ENCODE measurements around the gene ZNF738.
"Not testable (repeated sequence)": the region's sequence is repeated elsewhere in the genome, so short reads cannot be mapped to it uniquely, and the experiment has no call there.

The ZNF738 gene

GRCh38 chr19:21358768-21359451 is at the start of gene ZNF738:
TSS of gene ZNF738 (plus strand) at chr19:21359000. CDS start at chr19:21359141, 141 bp downstream.
- peak; percentile 98 for DNase-seq

DNA sequence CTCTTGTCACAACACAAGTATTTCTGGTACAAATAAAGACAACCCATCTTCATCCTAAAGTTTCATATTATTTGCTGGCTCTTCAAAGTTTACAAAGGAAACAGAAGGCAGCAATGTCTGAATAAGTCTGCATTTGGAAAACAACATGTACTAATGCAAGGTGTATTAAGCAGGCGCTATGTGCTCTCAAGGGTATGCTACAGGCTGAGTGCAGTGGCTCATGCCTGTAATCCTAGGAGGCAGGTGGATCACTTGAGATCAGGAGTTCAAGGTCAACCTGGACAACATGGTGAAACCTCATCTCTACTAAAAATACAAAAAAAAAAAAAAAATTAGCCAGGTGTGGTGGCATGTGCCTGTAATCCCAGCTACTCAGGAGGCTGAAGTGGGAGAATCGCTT is 46.0 kb upstream of the ZNF738 start:
- not testable (repeated sequence) for DNase-seq

DNA sequence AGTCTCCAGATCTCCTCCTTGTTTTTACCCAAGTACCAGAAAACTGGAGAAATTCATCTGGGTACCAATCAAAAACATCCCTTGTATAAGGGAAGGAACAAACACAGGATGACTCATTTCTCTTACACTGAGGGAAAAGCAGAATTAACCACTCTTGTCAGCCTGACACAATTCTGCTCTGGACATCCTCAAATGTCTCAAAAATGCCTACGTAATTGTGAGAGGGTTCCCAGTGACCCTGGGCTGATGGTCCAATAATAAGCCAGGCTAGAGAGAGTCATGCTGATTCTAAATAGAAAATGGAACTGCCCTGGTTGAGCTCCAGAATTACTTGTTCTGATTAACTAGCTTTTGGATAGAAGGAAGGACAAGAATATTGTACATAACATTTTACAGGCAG is 44.1 kb upstream of the ZNF738 start:
- DNase-seq, result peak; percentile 64

DNA sequence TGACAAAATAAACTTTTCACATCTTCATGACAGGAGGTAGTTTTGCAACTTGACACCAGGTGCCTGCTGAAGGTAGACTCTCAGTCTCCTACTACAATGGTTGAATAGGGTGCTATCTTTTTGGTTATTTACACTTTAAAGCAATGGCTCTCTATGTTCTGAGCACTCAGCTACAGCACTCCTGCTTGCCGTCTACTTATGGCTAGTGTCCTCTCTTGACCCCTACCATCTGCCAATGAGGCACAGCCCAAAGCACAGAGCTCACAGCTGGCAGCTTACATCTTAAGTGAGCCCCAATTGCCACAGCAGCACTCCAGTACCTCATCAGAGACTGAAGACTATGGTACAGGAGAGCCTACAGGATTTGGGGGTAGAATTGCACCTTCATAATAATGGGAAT is 41.0 kb upstream of the ZNF738 start:
- no peak for DNase-seq

DNA sequence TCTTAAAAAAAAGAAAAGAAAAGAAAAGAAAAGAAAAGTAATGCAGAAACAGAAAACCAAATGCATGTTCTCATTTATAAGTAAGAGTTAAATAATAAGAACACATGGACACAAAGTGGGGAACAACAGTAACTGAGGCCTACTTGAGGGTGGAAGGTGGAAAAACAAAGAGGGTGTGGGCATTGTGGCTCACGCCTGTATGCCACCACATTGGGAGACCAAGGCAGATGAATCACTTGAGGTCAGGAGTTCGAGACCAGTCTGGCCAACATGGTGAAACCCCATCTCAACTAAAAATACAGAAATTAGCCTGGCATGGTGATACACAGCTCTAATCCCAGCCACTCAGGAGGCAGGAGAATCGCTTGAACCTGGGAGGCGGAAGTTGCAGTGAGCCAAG is 37.7 kb upstream of the ZNF738 start:
- no peak for DNase-seq

DNA sequence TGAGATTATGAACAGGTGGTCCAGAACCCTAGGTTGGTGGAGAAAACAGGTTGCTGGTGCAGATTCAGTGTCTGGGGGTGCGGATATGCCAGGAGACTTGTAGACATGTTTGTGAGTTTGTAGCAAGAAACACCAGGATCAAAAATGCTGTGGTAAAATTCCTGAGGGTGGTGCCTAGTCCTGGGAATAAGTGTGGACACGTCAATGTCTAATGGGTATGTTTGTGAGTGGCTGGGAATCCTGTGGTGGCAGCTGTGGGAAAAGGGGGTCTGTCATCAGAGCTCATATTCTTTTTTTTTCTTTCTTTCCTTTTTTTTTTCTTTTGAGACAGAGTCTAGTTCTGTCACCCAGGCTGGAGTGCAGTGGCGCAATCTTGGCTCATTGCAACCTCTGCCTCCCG is 36.8 kb upstream of the ZNF738 start:
- no peak for DNase-seq

- DNase-seq, result no peak
These were observed 36.3 kb upstream of the ZNF738 start for GRCh38 chr19:21322528-21322927.

DNA sequence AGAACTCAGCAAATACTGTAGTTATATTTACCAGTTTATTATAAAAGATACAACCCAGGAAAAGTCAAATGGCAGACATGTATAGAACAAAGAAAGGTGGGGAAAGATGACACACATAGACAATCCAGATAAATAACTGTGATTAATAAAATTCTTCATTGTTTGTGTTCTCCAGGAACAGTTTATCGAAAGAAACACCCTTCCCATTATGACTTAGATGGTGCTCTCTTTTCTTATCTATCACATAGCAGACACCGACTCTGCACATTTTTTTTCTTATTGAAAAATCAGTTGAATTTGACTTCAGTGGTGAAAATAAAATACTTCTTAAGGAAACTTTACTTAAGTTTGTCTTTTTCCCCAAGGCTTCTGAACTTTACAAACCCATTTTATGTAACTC is 35.8 kb upstream of the ZNF738 start:
- no peak for DNase-seq

DNA sequence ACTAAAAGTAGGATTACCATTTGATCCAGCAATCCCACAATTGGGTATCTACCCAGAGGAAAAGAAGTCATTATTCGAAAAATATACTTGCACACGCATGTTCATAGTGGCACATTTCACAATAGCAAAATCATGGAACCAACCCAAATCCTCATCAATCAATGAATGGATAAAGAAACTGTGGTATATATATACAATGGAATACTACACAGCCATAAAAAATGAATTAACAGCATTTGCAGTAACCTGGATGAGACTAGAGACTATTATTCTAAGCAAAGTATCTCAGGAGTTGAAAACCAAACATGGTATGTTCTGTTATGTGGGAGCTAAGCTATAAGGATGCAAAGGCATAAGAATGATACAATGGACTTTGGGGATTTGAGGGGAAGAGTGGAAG is 32.6 kb upstream of the ZNF738 start:
- no peak for DNase-seq

DNA sequence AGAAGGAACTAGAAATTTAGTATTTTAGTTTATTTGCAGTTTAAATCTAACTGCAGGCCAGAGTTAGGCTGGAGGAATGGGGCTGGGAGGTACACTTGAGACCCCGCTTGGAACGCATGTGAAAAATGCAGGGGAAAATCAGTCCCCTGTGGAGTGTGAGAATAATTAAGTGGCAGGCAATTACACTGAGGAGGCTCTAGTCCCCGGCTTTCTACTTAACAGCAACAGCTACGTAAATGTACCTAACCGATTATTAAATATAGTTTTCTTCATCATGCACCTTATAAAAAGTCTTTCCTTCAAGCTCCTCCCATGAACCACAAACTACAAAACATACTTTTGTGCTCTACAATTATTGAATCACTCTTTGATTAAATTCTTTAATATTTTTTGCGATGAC is 30.4 kb upstream of the ZNF738 start:
- no peak for DNase-seq

- DNase-seq, result peak; percentile 98
These were observed 29.8 kb upstream of the ZNF738 start, which contains the start of gene ZNF708 for GRCh38 chr19:21328885-21329605. TSS of gene ZNF708 (minus strand) at chr19:21329410. CDS start at chr19:21329212, 198 bp downstream.

- no peak for DNase-seq
These were observed 23.1 kb upstream of the ZNF738 start for GRCh38 chr19:21335721-21336120.

- DNase-seq, result not testable (repeated sequence)
These were observed 14.0 kb upstream of the ZNF738 start for GRCh38 chr19:21344841-21345240.

DNA sequence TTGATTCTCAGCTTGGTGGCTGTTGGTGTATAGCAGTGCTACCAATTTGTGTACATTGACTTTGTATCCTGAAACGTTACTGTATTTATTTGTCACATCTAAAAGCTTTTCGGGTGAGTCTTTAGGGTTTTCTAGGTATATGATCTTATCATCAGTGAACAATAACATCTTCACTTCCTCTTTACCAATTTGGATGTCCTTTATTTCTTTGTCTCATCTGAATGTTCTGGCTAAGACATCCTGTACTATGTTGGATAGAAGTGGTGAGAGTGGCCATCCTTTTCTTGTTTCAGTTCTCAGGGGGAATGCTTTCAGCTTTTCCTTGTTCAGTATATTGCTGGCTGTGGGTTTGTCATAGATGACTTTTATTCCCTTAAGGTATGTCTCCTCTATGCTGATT is 6.0 kb upstream of the ZNF738 start:
- DNase-seq, result peak; percentile 11

DNA sequence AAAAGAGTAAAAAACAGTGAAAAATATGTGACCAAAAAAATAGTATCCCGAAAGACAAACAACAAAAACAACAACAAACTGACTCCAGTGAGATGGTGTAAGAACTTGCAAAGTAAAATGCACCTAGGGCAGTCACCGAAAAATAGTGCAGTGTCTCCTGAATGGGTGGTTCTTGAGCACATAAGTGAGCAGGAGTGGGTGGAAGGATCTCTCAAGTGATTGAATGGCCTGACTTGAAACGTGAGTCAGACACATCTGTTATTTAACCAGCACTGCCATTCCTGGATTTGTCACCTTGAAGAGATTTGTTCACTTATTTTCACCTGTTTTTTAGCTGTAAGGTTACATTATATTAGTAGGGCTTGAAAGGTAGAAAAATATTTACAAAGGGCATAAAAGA is 3.5 kb downstream of the ZNF738 start:
- no peak for DNase-seq

DNA sequence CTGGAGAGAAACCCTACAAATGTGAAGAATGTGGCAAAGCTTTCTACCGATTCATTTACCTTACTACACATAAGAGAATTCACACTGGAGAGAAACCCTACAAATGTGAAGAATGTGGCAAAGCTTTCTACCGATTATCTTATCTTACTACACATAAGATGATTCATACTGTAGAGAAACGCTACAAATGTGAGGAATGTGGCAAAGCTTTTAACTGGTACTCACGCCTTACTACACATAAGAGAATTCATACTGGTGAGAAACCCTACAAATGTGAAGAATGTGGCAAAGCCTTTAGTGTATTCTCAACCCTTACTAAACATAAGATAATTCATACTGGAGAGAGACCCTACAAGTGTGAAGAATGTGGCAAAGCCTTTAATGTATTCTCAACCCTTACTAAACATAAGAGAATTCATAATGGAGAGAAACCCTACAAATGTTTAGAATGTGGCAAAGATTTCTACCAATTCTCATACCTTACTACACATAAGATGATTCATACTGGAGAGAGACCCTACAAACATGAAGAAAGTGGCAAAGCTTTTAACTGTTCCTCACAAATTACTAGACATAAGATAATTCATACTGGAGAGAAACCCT is 25.3 kb downstream of the ZNF738 start:
- DNase-seq, result no peak

- DNase-seq, result no peak
These were observed 37.3 kb downstream of the ZNF738 start for GRCh38 chr19:21396121-21396520.

DNA sequence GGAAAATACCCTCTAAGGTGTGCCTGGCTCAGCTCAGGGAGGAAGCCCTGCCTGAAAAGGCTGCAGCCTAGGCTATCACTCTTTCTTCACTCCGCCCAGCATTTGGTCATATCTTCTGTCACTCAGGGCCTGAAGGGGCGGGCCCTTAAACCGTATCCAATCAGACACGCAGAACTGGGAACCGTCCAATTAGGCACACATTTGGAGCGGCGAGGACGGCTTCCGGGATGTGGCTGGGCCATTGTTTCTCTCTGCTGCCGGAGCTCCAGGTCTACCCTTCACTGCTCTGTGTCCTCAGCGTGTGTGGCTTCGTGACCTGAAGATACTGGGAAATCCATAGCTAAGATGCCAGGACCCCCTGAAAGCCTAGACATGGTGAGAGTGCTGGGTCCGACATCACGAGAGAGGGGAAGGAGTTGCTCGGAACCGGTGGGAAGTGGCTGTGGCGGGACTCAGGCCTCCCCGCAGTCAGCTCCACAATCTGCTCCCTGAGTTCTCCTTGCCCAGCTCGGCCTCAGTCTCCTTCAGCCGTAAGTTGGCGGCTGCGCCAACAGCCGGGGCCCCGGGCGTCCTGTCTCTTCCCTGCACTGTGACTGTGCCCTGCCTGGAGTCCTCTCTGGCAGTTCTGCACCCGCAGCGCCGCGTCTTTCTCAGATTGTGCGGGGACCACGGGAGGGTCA is 38.2 kb downstream of the ZNF738 start, which contains the start of gene ZNF493:
TSS of gene ZNF493 (plus strand) at position 241 of the 680 bp plus-strand sequence. CDS start at position 346, 105 bp downstream.
- peak; percentile 98 for DNase-seq

- DNase-seq, result no peak
These were observed 40.1 kb downstream of the ZNF738 start for GRCh38 chr19:21398851-21399250.

GRCh38 chr19:21402303-21402985 is 43.6 kb downstream of the ZNF738 start:
- DNase-seq, result no peak

- DNase-seq, result no peak
These were observed 51.4 kb downstream of the ZNF738 start for GRCh38 chr19:21410166-21410565.

- DNase-seq, result no peak
These were observed 63.4 kb downstream of the ZNF738 start for GRCh38 chr19:21422244-21422643.

Measured in MV-4-11 (cell line).